ENCODE results near the gene LBH. TPM values are rescaled to one million over a fixed set of nuclear protein-coding genes. Genes with fewer than 3 reads are reported as not detected.

LBH gene
- total RNA-seq, 1 donor: 21.1 TPM

- DNase-seq (ENCODE audit: low read depth): no peak
- no peak for TF ChIP-seq CTCF (IDR thresholded peaks at IDR 0.05; ENCODE audit: insufficient read depth, low read length)
- no peak overlapping the region for H3K4me3 ChIP-seq (ENCODE audit: low read depth, low read length)
Measured at GRCh38 chr2:30280596-30281434, 49.5 kb downstream of the LBH start.

GRCh38 chr2:30282081-30282480 lies 50.7 kb downstream of the LBH start:
- no peak for DNase-seq (ENCODE audit: low read depth)
- H3K4me3 ChIP-seq (ENCODE audit: low read depth, low read length): no peak overlapping the region
- no peak for TF ChIP-seq CTCF (IDR thresholded peaks at IDR 0.05; ENCODE audit: insufficient read depth, low read length)

DNA sequence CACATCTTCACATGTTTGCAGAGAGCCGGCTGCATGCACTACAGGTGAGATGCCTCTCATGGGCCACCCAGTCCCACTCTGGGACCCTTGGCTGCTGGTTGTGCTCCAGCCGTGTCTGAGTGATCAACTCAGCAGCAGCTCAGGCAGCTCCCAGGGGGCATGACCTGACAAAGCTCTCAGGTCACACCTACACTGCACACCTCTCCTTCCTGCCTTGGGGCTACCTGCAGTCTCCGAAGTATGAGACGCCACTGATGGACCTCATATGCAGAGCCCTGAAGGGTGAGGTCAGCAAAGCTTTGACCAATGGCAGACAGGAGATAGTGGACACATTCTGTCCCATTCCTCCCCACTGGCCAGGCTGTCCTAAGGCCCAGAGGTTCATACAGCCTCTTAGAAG lies 51.4 kb downstream of the LBH start:
- DNase-seq (ENCODE audit: low read depth): no peak
- no peak for TF ChIP-seq CTCF (IDR thresholded peaks at IDR 0.05; ENCODE audit: insufficient read depth, low read length)
- no peak overlapping the region for H3K4me3 ChIP-seq (ENCODE audit: low read depth, low read length)

- no peak for DNase-seq (ENCODE audit: low read depth)
- H3K4me3 ChIP-seq (ENCODE audit: low read depth, low read length): no peak overlapping the region
- TF ChIP-seq CTCF (IDR thresholded peaks at IDR 0.05; ENCODE audit: insufficient read depth, low read length): no peak
Measured at GRCh38 chr2:30283931-30284565, 52.7 kb downstream of the LBH start.

DNA sequence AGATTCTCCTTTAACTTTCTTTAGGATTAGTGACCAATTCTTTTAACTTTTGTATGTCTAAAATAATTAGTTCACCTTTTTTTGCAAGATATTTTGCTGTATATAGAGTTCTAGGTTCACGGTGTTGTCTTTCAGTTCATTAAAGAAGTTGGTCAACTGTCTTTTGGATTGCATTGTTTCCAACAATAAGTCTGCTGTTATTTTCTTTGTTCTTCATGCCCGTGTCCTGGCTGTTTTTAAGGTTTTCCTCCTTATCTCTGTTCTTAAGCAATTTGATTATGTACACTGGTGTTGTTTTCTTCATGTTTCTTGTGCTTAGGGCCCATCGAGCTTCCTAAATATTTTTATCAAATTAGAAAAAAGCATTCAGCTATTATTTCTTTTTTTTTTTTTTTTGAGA lies 54.4 kb downstream of the LBH start:
- no peak overlapping the region for H3K4me3 ChIP-seq (ENCODE audit: low read depth, low read length)
- TF ChIP-seq CTCF (IDR thresholded peaks at IDR 0.05; ENCODE audit: insufficient read depth, low read length): no peak
- DNase-seq (ENCODE audit: low read depth): no peak

DNA sequence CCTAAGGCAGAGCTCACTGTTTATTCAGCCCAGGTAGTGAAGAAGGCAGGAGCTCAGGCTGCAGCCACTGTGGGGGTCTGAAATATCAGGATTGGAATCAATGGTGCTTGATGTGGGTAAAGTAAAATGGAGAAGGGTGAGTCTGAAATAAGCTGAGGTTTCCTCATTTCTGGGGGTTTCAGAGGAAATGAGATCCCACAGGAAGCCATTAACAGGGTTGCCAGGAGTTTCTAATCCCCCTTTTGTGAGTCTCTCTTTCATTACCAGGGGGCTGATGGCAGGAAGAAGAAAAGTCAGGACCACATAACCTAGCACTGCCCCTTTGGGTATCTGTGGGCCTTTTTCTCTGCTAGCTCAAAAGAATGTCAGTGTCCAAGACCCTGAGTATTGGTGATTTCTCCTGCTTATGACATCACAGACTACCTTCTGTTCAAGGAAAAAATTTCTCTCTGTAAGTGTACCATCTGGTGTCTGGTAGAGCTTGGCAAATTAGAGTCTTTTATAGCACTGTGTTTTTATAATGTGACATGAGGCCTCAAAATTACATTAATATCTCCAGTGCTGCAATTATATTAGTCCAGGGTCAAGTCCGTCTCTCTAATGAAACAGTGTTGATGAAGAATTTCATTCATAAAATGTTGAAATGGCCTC lies 56.0 kb downstream of the LBH start:
- no peak for TF ChIP-seq CTCF (IDR thresholded peaks at IDR 0.05; ENCODE audit: insufficient read depth, low read length)
- DNase-seq (ENCODE audit: low read depth): no peak
- H3K4me3 ChIP-seq (ENCODE audit: low read depth, low read length): no peak overlapping the region
